SIG-M5 treated with dmso at 0.1 percent for 504 hours (cell line): ENCODE results near the gene ABTB2.

ENCODE experiments used
- DNase-seq: peaks from one replicate; lab custom pipeline; 2025; ENCODE audit not compliant: unreplicated experiment; lab: John Stamatoyannopoulos, UW

ABTB2 gene

DNA sequence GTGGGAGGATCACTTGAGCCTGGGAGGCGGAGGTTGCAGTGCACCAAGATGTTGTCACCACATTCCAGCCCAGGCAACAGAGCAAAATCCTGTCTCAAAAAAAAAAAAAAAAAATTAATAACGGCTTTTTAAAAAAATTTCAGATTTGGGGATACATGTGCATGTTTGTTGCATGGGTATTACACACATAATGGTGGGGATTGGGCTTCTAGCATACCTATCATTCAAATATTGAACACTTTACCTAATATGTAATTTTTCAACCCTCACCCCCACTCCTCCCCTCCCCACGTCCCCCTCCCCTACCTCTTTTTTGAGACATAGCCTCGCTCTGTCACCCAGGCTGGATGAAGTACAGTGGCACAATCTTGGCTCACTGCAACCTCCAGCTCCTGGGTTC lies 40.1 kb downstream of the ABTB2 start:
- no peak for DNase-seq

DNA sequence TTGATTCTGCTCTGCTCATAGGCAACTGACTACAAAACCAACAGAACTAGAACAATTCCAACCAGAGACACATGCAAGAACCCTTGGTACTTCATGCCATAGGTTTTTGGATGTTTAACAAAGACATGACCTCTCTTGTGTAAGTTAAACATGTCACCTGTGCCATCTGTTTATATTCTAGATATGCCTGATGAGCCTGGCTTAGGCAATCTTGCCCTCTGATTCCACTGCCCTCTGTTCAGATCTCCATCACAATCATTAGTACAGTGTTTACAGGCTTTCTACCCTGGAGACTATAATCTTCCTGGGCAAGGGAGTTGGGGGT lies 40.8 kb downstream of the ABTB2 start:
- DNase-seq = no peak

DNA sequence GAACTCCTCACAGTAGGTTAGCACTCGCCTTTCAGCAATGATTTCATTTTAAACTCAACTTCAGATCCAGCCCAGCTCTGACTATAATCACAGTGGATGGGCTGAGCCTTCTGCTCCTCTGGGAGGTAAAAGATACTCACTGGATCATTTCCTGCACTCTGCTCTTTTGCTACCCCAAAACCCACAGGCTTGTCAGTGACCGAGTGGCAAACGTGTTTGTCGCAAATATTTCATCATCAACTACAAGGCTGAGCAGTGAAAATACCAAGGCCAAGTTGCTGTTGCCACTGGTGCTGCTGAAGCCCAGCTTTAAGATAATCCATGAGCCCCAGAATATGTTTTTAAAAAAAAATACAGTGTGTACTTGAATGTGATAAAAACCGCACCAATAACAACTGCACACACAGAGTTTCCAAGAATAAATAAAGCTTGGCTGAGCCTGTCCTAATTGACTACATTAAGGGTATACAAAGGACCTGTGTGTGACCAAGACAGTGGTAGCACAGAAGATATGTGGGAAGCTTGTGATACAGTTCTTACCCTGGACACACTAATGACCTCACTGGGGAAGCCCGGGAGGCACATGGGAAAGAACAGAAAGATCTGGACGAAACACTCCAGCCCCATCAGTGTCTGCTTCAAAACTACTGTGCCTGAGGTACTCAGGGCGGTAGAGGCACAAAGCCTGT lies 41.3 kb downstream of the ABTB2 start:
- no peak for DNase-seq

DNA sequence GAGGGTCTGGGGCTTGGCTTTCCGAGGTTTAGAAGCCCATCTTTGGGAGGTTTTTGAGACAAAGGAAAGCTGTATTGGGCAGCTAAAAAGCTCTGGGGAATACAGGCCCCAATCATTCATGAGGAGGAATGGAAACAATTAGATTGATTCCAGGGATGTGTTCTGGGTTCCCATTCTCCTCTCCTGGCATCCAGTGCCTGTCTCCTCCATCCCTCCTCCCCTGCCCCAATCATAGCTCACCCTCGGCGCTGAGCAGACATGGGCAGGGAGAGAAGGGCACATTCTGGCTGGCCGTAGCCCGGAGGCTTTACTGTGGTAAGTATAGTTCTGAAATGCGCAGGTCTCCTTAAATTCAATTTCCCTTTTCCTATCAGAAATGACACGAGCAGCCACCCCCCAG lies 42.4 kb downstream of the ABTB2 start:
- DNase-seq = no peak

DNA sequence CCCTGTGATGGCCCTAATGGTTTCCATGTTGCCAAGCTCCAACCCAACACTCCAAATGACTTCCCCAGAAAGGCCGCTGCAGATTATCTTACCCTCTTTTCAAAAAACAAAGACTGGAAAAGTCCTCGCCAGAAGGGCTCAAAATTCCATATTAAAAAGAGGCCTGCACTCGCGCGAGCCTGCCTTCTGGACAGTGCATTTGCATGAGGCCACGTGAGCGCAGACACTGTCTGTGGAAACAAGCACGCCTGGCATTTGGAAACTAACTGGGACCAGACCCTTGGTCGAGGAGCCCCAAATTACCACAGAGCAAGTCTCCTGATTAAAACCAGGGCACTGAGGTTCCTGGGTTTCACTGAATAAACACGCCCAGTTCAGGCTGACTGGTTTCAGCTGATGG lies 42.9 kb downstream of the ABTB2 start:
- no peak for DNase-seq

DNA sequence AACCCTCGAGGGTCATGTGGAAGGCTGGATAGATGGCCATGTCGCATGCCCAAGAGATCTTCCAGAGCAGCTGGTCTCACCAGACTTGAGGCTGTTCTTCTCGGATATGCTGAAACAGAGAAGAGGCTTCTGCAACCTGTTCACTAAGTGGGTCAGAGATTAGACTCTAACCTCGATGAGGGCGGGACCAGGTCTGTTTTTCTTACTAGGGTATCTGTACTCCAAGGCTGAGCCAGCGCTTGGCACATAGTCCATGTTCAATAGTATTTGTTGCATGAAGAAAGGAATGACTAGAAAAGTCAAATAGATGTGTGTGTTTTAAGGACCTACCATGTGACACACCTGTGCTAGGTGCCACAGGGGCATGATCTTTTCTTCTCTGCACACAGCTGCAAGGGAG lies 43.6 kb downstream of the ABTB2 start:
- no peak for DNase-seq

DNA sequence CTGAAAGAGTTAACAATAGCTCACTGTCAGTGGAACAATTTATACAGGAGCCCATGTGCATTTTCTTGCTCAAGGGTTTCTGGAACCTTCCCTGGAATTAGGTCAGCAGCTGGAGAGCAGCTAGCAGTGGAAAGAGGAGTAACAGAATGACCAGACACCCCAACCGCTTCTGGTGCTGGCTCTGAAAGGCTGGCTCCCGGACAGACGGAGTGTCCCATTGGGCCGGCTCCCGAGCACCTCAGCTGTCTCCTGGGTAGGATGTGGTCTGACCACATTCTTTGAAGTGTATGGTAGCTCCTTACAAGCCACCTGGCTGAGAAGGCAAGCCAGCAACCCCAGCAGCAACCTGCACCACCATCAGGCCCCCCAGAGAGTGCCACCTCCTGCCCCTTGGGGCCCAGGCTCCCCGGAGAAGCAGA lies 44.7 kb downstream of the ABTB2 start:
- DNase-seq = no peak

DNA sequence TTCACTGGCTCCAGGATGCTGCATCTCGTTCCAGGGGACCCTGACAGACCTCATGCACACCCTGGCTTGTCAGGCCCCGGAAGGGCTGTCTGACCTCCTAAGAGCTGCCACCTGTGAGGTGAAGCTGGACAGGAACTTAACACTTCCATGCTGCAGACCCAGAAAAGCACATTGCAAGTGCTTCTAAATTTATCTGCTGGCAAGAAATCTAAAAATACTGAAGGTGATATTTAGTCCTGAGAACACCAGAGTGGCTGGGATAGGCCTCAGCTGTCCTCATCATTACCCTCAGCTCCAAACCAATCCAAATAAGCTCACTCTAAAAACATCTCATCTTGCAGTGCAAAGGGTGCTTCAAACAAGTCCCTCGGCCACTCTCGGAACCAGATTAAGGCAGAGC lies 46.7 kb downstream of the ABTB2 start:
- no peak for DNase-seq

DNA sequence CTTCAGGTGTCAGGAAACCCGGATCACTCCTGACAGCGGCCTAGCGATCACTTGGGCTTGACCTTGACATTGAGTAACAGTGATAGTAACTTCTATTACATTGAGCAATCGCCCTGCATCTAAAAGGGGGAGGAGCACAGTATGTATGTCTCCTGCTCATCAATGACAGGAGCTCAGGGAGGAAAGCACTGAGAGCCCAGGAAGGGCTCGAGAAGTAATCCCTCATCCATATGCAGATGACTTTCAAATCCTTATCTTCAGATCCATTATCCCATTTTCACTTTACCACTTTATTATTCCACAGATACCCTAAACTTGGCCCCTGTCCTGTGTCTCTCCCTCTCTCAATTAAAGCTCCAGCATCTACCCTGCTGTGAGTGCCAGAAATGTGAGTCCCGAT lies 47.8 kb downstream of the ABTB2 start:
- peak; percentile 5 for DNase-seq

DNA sequence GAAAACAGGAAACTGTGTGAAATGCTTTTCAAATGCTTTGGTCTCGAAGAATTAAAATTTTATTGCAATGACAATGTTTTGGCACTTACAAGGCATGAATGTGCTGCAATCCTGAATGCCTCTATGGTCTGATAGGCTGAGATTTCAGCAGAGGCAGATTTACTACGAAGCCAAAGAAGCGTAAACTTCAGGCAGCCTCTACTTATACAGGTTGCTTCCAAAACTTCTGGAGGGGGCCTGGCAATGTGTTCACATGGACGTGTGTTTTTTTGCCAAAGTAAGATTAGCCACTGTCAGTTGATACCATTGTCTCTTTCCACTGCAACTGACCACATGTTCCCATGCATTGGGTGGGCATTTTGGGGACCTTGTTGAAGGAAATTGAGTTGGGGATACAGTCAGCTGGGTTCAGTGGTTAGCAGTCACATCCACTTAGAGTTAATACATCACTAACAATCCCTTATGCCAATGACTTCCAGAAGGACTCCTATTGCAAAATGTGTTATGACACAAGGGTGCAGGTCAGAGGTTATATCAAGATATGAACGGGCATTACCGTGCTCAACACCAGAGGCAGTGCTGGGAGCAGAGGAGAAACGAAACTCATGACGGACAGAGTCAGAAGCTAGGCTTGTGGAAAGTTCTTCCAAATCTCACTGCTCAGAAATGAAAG lies 48.8 kb downstream of the ABTB2 start:
- DNase-seq = peak; percentile 76

DNA sequence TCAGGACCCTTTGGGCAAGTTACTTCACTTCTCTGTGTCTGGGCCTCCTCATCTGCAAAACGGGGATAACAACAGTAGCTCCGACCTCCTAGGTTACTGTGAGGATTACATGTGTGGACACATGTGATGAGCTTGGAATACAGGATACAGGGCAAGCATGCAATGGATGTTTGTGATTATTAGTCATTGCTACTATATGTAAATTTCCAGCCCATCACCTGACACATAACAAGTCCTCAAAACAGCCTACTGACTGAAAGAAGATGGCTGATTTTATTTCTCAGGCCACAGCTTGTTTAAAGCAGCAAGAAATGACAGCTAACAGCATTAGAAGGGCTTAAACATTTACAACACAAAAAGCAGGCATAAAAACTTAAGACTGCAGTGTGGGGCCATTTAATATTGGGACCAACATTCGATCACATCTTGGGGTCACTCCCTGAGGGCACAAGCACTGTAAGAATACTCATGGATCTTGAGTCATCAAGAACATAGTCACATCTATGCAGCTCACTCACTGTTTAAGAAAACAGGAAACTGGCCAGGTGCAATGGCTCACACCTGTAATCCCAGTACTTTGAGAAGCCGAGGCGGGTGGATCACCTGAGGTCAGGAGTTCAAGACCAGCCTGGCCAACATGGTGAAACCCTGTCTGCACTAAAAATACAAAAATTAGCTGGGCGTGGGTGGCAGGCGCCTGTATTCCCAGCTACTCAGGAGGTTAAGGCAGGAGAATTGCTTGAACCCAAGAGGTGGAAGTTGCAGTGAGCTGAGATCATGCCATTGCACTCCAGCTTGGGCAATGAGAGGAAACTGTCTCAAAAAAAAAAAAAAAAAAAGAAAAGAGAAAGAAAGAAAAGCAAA lies 49.5 kb downstream of the ABTB2 start:
- no peak for DNase-seq

DNA sequence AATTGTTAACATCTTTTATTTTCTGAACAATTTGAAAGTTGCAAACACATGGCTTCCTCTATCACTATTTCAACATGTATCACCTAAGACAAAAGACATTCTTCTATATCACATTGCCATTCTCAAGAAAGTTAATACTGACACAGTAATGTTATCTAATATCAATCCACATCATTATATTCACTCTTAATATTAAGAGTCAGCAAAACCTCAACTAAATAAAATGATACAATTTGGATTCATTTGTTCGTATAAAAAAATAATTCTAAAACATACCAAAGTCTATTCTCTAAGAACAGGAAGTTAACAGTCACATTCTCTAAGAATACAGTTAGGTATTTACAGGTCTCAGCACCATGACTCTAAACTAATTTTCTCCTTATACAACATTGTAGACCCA lies 52.0 kb downstream of the ABTB2 start:
- DNase-seq = no peak

DNA sequence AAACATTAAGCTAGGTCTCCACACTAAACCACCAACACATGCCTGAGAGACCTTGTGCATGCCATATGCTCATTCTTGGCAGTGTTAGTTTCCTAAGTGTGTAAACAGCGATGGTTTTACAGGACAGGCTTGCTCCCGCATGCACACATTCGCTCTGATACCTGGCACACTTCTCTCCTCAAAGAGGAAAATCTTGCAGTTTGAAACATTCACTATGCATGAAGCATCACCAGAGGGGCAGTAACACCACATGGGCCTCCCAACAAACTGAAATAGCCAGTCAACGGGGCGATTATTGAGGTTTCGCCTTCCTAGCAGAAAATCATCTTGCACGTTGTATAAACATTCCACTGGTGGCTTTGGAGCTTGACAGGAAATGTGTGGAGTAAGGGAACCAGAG lies 52.6 kb downstream of the ABTB2 start:
- no peak for DNase-seq

DNA sequence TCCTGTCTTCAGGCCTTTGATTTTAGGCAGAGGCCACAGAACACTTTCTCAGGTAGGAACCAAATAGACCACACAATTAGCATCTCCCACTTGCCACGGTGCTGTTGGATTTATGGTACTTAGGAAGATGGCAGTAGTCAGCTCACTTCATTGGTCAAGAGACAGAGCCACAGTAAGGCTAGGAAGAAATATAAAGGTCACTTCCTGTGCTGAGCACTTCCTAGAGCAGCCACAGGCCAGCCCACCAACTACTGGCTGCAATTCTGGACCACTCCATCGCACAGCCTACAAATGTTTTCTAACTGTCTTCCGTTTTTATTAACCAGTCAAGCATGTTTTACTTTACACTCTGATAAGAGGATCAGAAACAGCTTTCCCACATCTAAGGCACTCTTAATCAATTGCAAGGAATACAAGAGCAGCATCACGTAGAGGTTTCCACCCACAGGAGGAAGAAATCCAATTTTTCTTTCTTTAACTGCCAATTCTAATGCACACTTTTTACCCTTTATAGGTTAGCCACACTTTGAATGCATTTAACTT lies 54.7 kb downstream of the ABTB2 start:
- no peak for DNase-seq

DNA sequence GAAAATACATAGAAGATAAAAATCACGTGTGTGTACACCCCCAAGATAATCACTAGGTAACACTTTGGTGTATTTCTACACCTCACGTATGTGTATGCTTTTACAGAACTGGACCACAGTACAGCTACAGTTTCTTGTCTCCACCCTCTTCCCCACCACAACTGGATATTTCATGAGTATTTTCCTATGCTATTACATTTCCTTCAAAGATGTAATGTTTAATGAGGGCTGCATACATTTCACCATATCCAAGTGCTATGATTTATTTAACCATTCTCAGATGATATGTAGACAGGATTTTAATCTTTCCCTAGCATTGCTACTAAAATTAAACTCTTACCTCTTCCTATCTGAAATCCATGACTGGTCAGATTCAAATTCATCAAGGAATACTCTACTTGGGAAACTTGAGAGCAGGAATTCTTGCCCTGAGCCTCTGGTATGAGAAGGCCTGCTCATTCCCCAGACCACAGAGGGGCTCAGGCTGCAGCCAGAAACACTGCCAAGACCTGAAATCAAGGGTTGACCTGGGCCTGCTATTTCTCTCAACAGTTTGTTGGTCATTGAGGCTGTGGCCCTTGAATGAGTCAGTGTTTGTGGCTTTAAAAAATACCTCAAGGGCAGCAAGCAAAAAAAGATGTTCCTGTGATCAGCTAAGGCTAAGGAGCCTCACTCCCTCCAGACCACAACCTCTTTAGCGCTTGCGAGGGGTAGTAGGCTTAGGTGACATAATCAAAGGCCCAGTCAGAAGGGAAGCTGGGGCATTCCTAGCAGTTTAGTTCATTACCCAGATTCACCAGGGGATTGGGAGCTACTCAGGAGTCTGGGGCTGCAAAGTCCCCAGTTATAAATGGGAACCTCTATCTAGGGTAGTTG lies 55.5 kb downstream of the ABTB2 start:
- DNase-seq = no peak

DNA sequence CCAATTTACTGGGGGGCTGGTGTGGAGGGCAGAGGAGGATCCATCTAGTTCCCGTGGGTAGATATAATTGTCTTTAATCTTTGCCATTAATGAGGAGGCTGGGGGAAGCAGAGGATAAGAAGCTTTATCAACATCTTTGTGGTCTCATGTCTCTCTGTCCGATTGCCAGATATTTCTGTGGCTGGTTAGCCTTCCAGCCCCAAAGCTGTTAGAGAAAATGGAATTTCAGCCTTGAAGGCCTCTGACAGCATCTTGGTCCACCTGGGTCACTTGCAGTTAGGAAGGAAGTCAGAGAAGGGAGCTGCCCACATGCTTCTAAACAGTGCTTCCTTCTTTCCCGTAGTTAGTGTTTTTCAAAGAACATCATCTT lies 56.9 kb downstream of the ABTB2 start:
- DNase-seq = no peak

DNA sequence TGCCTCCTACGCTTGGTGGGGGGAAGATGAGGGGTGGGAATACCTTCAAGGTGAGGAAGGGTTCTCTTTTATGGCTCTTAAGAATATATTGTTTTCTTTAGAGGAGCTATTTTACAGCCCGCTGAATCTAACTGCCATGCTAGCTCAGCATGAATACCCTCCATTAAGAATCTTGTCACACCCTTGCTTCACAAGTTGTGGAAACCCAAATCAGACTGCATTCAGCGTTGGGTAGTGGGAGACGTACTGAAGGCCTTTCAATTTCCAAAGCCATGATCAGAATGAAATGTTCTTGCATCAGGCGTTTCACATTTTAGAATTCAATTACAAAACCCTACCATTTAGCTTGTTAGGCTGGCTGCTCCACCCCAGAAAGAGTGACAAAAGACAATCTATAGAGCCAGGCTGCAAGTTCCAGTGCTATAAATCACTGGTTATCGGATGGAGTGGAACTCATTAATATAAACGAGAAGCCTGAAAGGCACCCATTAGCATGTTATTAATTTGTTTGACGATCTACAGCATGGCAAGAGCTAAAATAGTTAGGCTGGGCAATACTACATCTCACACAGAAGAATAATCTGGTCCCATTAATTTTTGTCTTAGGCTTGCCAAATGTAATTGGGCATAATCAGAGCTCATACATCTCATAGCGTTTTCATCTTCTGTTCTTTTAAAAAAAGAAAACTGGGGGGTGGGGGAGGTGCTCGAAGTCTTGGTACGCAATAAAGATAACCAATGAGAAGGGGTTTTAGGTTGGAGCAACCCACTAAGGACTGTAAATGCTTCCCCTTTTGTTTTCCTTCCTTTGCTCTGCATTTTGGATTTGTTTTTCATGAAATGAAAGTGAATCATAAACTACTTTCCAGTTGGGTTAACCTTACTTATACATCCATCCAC lies 57.5 kb downstream of the ABTB2 start:
- peak; percentile 49 for DNase-seq

DNA sequence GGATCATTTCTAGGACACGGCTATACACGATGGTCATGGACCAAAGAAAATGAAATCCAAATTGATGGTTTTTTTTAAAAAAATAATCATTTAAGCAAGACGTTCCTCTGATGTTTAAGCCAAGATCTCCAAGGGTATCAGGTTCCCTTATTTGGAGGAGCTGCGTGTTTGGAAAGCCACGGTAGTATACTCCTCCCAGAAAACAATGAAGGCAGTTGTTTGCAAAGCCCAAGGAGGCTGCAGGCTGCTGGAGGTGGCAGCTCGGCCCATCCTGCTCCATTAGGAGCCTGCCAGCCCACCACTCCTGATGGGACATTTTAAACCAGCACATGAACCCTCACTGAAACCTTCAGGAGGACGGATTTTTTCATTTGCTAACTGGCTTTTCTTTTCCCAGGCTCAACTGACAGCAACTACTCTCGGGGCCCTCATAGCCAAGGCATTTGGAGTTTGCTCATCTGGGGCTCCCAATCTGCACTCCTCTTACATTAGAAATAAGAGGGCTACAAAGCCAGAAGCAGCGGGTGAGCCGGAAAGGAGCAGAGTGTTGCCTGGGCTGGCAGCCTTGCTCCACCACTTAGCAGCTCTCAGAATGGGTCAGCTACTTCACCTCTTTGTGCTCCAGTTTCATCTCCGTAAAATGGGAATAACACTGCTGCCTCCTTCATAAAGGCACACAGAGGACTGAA lies 58.4 kb downstream of the ABTB2 start:
- DNase-seq = no peak

DNA sequence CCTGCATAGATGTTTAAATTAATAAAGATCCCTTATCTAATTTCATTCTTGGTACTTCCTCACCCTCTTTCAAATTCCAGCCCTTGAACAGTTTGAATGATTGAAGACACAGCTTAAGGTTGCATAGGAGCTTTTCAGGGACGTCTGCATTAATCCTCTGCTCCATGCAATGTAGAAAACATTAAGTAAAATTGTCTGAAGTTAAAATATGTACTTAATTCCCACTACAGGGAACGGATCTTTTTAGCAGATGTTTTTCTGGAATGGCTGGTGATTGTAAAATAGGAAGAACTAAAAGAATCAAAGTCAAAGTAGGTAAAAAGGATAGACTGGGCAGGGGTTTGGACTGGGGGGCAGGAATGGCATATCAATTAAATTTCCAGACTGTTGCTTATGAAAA lies 58.9 kb downstream of the ABTB2 start:
- no peak for DNase-seq
